HG02763 (cell line): ENCODE data around the gene ZNF561.
"Not testable (repeated sequence)": the region's sequence is repeated elsewhere in the genome, so short reads cannot be mapped to it uniquely, and the experiment has no call there.

Experiments used
- ATAC-seq: cut with Tn5 transposase; IDR thresholded peaks from one replicate; pipeline ENCODE4 v1.9.1; 2021; ENCODE audit warnings: mild to moderate bottlenecking, moderate library complexity; ENCODE audit not compliant: unreplicated experiment

ZNF561 gene

GRCh38 chr19:9582081-9582725, 38.8 kb downstream of the ZNF561 start:
- ATAC-seq: not testable (repeated sequence)

DNA sequence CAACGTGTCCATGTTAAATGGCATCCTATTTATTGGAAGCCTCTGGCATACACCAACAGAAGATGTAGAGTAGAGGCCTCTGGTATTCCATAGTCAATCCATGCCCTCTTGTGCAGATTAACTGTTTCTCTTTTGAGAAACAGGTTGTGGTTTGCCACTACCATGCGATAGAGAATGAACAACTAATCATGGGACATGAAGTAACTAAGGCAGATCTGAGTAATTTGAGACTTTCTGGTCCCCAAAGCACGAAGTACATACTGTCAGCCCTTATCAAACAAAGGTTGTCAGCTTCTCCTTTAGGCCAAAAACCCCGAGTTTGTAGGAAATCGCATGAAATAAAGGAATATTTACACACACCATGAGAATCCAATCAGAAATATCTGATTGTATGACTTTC, 40.3 kb downstream of the ZNF561 start:
- ATAC-seq: no peak

GRCh38 chr19:9570255-9570654, 50.8 kb downstream of the ZNF561 start:
- no peak for ATAC-seq

- ATAC-seq: no peak
Measured at GRCh38 chr19:9566729-9567128, 54.3 kb downstream of the ZNF561 start.

DNA sequence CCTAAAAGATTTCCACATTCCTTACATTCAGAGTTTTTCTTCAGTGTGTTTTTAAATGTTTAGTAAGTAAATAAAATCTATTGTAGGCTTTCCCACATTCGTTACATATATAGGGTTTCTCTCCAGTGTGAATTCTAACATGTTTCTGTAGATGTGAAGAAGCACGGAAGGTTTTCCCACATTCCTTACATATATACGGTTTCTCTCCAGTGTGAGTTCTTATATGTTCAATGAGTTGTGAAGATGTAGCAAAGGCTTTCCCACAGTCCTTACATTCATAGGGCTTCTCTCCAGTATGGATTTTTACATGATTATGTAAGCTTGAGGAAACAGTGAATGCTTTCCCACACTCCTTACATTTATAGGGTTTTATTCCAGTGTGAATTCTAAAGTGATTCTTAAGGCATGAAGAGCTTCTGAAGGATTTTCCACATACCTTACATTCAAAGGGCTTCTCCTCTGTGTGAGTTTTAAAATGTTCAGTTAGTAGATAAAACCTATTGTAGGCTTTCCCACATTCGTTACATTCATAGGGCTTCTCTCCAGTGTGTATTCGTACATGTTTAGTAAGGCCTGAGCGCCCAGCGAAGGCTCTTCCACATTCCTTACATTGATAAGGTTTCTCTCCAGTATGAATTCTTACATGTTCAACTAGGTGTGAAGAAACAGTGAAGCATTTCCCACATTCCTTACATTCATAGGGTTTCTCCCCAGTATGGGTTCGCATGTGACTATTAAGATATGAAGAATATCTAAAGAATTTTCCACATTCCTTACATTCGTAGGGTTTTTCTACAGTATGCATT, 54.9 kb downstream of the ZNF561 start:
- ATAC-seq: no peak
